ENCODE data around the gene SPESP1. TPM values are rescaled to one million over a fixed set of nuclear protein-coding genes. Genes with fewer than 3 reads are reported as not detected.

The SPESP1 gene
- polyA plus RNA-seq, 1 donor from 2014 or later: not detected

- Histone ChIP-seq H3K36me3 (ENCODE audit: insufficient read depth, low read length) (no peaks in the 10 kb centered on the region), H2AFZ (ENCODE audit: low read depth, low read length) (no peak overlapping the region), H3K4me2 (ENCODE audit: low read length) (no peak overlapping the region), H3K27ac (ENCODE audit: low read length) (no peak overlapping the region), H3K27me3 (ENCODE audit: insufficient read depth, low read depth, low read length) (no peaks in the 10 kb centered on the region), H3K9me3 (ENCODE audit: low read length) (no peaks in the 10 kb centered on the region), H3K4me3 (ENCODE audit: low read length) (no peak overlapping the region), H3F3A (ENCODE audit: insufficient read depth, low read length, poor library complexity, severe bottlenecking) (no peaks in the 10 kb centered on the region), H3K79me2 (replicated peaks; ENCODE audit: insufficient read depth, low read length) (no peaks in the 10 kb centered on the region), H4K20me1 (ENCODE audit: insufficient read depth) (no peaks in the 10 kb centered on the region), H3K9me2 (ENCODE audit: insufficient read depth, low read length) (no peaks in the 10 kb centered on the region), H3K9ac (ENCODE audit: low read length) (no peak overlapping the region)
- no peak for TF ChIP-seq TAF1 (IDR thresholded peaks at IDR 0.05; ENCODE audit: low read depth)
- no peak for TF ChIP-seq RAD21 (conservative IDR thresholded peaks at IDR 0.05)
- TF ChIP-seq REST (IDR thresholded peaks at IDR 0.05; ENCODE audit: borderline replicate concordance): no peak
- TF ChIP-seq EP300 (conservative IDR thresholded peaks at IDR 0.05; ENCODE audit: poor library complexity, severe bottlenecking): no peak
- TF ChIP-seq CTCF (IDR thresholded peaks at IDR 0.05; ENCODE audit: poor library complexity, severe bottlenecking): no peak
- no peak for TF ChIP-seq MXI1 (conservative IDR thresholded peaks at IDR 0.05; ENCODE audit: poor library complexity, severe bottlenecking)
- TF ChIP-seq POLR2AphosphoS5 (IDR thresholded peaks at IDR 0.05): no peak
- no peak for TF ChIP-seq SMC3 (conservative IDR thresholded peaks at IDR 0.05; ENCODE audit: poor library complexity)
- no peak for TF ChIP-seq EZH2 (IDR thresholded peaks at IDR 0.05; ENCODE audit: borderline replicate concordance, insufficient read depth, low read length, poor library complexity, severe bottlenecking)
Measured at GRCh38 chr15:68986322-68986721, 56.0 kb downstream of the SPESP1 start.

- Histone ChIP-seq H3K9me2 (ENCODE audit: insufficient read depth, low read length) (no peaks in the 10 kb centered on the region), H3K36me3 (ENCODE audit: insufficient read depth, low read length) (no peaks in the 10 kb centered on the region), H3K4me3 (ENCODE audit: low read length) (no peak overlapping the region), H3K27me3 (ENCODE audit: insufficient read depth, low read depth, low read length) (no peaks in the 10 kb centered on the region), H3K4me2 (ENCODE audit: low read length) (no peak overlapping the region), H4K20me1 (ENCODE audit: insufficient read depth) (no peaks in the 10 kb centered on the region), H3K79me2 (replicated peaks; ENCODE audit: insufficient read depth, low read length) (no peaks in the 10 kb centered on the region), H3F3A (ENCODE audit: insufficient read depth, low read length, poor library complexity, severe bottlenecking) (no peaks in the 10 kb centered on the region), H2AFZ (ENCODE audit: low read depth, low read length) (no peak overlapping the region), H3K9me3 (ENCODE audit: low read length) (no peaks in the 10 kb centered on the region), H3K9ac (ENCODE audit: low read length) (no peak overlapping the region), H3K27ac (ENCODE audit: low read length) (no peak overlapping the region)
- TF ChIP-seq MXI1 (conservative IDR thresholded peaks at IDR 0.05; ENCODE audit: poor library complexity, severe bottlenecking) (no peak), RAD21 (conservative IDR thresholded peaks at IDR 0.05) (no peak), EZH2 (IDR thresholded peaks at IDR 0.05; ENCODE audit: borderline replicate concordance, insufficient read depth, low read length, poor library complexity, severe bottlenecking) (no peak), TAF1 (IDR thresholded peaks at IDR 0.05; ENCODE audit: low read depth) (no peak), CTCF (IDR thresholded peaks at IDR 0.05; ENCODE audit: poor library complexity, severe bottlenecking) (no peak), EP300 (conservative IDR thresholded peaks at IDR 0.05; ENCODE audit: poor library complexity, severe bottlenecking) (no peak), POLR2AphosphoS5 (IDR thresholded peaks at IDR 0.05) (no peak), REST (IDR thresholded peaks at IDR 0.05; ENCODE audit: borderline replicate concordance) (no peak), SMC3 (conservative IDR thresholded peaks at IDR 0.05; ENCODE audit: poor library complexity) (no peak)
Measured at GRCh38 chr15:68987120-68987519, 56.8 kb downstream of the SPESP1 start.

Data from neural cell (in vitro differentiated cells).